ENCODE data around the gene USP40. TPM values are rescaled to one million over a fixed set of nuclear protein-coding genes. Genes with fewer than 3 reads are reported as not detected.

Gene USP40
- total RNA-seq, 1 experiment from 2014 or later, result 21.2 TPM

DNA sequence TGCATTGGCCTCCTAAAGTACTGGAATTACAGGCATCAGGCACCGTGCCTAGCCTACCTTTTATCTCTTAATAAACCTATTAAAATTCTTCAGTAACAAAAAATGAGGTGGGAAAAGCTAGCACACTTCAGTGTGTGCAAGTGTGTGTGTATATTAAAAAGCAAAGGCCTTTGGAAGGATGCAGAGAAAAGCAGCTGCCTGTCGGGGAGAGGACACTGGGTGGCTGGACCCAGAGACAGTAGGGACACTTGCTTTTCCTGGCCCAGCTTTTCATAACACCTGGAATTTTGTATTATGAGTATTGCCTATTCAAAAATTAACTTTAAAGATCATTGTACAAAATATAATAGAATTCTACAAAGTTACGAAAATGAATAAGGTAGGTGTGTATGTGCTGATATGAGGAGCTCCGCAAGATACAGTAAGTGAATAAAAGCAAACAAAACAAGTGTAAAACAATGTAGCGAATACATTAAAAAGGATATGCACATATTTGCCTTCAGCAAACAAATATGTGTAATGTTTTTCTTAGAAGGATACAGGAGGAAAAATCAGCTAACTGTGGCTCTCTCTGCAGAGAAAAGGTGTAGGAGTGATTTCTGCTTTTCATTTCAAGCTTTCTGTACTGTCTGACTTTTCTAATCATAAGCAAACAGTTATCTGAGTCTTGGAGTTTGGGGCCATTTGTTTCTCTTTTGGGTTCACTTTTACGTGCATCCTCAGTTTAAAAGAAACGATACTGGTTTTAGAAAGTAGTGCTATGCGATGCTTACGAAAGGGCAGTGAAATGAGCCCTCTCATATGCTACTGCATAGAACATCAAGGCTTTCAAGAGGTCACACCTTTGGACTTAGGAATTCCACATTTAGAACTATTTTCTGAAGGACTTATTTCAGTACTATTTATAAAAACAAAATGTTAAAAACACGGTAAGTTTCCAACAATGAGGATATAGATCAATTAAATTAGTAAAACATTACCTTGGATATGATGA lies 70.8 kb downstream of the USP40 start:
- DNase-seq (ENCODE audit: low read depth), result no peak

DNA sequence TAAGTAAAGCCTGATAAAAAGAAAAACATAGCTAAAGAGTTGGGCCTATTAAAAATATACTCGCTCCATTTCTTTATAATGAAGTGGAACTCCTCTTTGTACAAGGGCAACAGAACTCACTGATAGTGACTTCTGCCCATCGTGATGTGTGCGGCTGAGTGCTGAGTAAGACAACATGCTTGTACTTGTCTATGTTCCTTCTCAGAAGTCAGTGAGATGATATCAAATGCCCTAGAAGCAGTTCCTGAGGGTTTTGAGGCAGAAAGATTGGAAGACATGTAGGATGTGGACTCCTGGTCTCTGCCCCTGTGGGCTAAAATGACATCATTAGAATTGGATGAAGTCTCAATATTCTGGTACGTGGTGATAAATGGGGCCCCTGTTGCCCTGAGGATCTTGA lies 73.8 kb downstream of the USP40 start:
- no peak for DNase-seq (ENCODE audit: low read depth)

DNA sequence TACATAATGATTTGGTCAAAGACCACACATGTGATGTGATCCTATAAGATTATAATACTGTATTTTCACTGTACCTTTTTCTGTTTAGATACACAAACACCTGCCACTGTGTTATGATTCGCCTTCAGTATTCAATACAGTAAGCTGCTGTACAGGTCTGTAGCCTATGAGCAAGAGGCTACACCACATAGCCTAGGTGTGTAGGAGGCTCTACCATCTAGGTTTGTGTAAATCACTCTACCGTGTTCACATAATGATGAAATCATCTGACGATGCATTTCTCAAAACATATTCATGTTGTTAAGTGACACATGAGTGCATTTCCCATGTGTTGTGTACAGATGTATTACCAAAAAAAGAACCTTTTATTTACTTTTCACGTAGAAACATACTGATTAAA lies 74.5 kb downstream of the USP40 start:
- DNase-seq (ENCODE audit: low read depth), result no peak

DNA sequence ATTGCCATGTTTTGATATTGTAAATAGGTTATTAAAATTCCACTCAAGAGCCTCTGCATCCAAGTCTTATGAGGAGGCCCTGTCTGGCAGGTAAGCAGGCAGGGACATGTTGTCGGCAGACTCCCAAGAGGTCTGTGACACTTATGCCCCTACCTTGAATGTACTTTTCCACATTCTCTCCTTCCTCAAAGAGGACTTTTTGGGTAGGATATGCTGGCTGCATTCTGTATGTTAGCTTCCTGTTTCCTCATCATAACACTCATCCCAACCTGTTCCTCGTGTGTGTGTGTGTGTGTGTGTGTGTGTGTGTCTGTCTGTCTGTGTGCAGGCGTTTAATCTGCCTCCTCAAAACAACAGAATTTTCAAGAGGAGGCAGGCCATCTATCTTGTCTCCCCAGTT lies 75.3 kb downstream of the USP40 start:
- no peak for DNase-seq (ENCODE audit: low read depth)

DNA sequence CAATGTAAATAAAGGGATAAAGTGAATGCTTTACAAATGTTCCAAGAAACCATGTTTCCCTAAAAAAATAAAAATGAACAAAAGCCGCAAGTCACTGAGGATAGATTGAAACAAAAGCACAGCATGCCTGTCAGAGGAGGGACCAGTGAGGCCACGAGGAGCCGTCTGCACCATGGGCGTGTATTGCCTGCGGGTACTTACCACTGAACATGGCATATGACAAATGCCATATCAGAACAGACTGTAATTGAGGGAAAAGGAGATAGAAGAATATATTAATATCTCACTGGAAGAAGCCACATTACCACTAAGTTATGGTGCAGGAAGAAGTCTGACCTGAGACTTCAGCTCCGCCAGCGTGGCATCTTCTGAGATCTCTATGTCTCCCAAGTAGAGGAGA lies 75.8 kb downstream of the USP40 start:
- DNase-seq (ENCODE audit: low read depth), result no peak

DNA sequence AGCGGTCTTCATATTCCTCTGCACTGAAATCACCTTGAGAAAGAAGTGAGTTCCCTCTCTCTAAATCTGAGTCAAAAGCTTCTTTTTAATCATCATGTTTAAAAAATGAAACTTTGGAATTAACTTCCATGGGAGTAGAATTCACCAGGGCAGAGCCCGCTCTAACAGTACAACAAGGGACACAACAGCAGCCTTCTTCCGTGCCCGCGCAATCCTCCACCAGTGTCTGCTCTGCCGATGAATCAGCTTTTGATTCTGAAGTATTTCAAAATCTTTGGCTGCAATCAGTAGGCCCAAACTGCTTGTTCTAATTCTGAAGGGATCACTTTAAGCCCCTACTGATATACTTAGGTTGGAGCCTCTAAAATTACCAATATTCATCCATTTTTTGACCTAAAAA lies 76.9 kb downstream of the USP40 start:
- DNase-seq (ENCODE audit: low read depth), result no peak

DNA sequence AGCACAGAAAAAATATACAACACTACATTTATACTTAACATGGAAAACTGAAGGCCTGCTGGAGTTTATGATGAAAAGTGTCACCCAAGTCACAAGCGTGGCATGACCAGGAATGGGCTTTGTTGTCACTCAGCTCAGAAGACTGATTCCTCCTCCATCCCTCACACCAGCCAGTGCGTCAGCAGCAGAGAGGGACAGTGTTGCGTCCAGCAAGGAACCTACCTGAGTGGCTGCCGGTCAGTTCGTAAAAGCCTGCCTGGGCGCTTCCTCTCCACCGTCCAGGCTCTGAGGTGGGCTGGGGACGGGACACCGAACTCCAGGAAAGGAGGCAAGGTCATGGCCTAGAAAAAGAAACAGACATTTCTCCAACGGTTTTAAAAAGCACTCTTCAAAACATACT lies 77.4 kb downstream of the USP40 start:
- no peak for DNase-seq (ENCODE audit: low read depth)

DNA sequence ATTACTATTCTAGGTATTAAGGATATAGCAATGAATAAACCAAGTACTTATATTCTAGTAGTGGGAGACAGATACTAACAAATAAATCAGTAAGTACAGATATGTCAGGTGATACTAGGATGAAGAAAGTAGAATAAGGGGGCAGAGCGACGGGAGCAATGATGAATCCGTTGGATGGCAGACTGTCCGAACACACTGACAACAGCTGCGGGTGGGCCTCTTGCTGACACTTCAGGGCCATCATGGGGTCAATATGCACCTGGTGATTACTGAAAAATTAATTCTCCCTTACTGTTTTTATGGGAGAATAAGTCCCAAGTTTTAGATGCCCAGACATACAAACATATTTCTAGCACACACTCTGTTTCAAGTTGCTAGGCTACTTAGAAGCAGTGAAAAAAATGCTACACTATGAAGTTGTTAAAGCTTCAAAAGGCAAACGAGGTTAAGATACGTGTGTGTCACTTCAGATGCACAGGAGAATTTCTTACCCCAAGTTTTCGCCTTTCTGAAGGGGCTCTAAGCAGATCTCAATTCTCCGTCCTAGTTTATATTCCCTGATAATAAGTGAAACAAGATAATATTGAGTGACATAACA lies 78.7 kb downstream of the USP40 start:
- peak; percentile 57 for DNase-seq (ENCODE audit: low read depth)

DNA sequence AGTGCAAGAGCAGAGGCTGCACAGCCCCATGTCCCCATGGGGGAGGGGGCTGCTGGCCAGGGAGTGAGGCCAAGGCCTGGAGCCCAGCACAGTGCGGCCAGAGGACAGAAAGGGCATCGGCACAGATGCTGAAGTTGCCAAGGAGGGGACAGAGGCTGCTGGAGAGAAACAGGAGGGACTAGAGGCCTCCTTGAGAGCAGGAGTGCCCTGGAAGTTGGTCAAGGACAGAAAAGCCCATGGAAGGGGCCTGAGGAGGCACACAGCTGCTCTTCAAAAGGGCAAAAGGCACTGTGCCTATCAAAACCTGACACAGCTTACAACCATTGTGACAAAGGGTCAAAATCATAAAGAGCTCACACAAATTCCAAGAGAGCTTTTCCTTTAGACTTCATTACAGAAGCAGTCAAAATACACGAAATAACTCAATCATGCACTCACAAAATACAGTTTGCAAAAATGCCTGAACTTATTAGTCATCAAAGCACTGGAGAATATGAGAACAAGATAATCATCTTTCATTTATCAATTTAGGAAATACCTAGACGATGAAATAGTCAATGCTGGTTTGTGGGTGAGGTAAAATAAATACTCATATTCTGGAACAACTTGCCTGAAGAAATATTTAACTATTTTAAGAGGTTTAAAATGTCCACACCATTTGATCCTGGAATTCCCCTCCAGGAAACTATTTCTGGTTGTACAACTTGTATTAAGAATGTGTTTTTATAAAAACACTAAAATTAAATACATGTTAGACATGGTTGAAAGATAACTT lies 79.6 kb downstream of the USP40 start:
- peak; percentile 90 for DNase-seq (ENCODE audit: low read depth)

DNA sequence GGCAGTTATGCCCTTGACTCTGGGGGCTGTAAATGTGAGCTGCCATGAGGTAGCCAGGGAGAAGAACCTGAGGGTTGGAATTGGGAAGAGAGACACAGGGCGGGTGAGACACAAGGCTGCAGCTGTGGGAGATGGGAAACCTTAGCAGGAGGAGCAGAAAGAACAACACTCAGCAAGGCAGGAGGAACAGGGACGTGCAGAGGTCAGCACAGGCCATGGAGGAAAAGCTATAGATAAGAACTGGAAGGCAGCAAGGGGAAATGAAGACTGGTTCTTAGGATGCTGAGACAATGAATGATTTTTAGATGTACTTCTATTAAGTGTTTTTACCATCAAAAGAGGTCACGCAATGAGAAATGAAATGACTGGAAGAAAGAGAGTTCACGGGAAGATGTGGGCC lies 80.2 kb downstream of the USP40 start:
- no peak for DNase-seq (ENCODE audit: low read depth)

DNA sequence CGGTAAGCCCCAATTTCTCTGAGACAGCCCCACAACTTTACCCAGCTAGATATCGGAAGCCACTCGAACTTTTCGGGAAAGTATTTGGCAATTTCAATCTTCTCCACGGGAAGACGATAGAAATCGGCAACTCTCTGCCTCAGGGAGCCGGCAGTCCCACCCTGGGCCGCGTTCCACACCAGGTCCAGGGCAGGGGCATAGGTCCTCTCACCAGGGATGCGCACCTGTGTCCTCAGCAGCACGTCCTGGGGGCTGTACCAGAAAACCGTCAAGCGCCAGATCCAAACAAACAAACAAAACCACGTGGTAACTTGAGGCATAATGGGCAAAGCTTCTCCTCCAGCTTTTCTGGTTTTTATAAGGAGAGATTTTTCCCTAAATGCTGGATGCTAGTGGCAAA lies 80.9 kb downstream of the USP40 start:
- DNase-seq (ENCODE audit: low read depth), result no peak

DNA sequence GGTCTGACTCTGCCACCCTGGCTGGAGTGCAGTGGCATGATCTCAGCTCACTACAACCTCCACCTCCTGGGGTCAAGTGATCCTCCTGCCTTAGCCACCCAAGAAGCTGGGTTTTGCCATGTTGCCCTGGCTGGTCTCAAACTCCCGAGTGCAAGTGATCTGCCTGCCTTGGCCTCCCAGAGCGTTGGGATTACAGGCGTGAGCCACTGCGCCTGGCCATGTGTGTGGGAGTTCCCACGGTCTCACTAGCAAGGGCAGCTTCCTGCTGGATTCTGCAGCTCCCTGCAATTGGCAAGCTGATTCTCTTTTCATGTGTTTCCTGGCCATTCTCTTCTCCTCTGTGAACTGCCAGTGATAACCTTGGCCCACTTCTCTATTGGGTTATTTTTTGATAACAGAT lies 84.0 kb downstream of the USP40 start:
- no peak for DNase-seq (ENCODE audit: low read depth)

DNA sequence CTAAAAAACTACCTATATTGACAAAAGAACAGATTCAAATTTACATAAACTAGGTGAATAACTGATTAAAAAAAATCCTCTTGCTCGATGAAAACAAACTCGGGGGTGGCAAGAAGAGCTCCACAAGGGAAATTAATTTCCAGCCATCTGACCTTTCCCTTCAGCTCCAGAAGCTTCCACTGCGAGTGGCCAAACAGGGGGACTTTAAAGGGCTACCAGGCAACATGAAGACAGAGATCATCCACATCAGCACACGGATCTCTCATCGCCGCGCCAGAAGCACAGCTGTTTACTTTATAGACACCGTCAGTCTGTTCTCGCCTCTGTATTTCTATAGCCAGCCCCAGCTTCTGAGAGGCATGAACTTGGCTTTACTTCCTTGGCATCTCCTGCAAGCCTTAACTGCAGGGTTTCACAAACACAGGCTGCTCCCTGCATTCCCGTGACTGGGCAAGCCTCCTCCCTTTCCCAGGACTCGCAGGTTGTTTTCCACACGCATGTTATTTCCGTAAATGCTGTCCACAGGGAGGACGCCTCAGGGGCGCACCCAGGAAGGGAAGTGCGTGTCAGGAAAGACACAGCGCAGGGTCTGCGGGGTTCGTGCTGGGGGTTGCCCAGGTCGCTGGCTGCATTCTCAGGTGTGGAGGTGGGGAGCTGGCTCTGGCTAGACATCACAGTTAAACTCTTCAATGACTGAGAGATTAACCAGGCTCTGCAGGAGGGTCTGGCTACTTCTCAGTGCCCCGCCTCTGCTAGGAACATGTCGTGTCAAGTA lies 85.0 kb downstream of the USP40 start:
- no peak for DNase-seq (ENCODE audit: low read depth)

DNA sequence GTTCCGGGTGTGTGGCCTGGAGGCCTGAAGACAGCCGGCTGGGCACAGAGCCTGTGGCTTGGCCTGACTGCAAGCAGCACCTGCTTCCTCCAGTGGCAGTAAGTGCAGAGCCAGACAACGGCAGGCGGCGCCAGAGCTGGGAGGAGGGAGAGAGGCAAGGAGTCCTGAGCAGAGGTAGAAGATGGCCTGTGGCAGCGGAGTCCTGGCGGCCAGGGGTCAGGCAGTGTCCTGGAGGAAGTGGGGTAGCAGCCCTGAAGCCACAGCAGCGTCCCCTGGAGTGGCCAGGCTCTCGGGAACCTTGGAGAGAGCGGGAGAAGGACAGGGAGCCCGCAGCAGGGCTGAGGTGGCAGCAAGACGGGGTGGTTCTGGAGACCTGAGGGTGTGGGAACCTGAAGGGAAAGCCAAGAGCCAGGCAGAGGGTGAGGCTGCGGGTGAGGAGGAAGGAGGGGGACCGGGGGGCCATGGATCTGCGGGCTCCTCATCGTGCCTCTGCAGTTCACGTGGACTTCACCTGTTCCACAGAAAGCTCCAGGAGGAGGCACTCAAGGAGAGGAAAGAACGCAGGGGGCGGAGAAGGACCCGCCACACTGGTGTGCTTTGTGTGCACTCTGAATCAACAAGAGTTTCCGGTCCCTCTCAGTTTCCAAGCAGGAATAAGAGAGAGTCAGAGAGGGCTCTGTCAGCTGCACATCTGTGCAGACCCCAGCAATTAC lies 85.9 kb downstream of the USP40 start:
- peak; percentile 36 for DNase-seq (ENCODE audit: low read depth)

DNA sequence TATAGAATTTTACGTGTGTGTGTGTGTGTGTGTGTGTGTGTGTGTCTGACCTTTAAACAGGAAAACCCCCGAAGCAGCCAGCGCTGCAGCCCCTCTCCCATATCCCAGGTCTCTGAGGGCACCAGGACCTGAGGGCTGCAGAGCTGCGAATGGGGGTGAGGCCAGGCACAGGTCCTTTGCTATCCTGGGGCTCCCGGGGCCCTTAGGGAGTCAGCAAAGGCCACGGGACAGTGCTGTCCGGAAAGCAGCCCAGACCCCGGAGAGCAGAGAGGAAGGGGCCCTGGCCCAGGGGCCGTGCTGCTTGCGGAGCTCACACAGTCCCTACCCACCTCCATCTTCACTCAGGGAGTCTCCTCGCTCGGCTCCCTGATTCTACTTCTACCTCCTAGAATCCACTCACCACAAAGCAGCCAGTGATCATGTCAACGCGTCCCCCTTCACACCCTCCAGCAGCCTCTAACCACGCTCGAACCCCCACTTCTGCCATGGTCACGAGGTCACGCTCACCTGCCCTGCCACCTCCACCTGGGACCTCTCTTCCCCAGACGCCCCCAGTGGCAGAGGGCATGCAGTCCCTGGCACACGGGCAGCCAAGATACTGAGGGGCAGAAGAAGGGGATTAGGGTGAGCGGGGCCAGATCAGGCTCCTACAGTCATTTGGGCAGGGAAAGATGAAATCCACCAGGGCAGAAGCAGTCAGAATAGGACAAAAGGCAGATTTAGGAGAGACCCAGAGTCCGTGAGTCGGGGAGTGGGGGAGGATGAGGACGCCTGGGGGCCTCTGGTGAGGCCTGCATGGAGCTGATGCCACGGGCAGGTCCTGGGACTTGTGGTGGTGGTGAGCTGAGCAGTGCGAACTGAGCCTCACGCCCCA lies 86.7 kb downstream of the USP40 start:
- no peak for DNase-seq (ENCODE audit: low read depth)

DNA sequence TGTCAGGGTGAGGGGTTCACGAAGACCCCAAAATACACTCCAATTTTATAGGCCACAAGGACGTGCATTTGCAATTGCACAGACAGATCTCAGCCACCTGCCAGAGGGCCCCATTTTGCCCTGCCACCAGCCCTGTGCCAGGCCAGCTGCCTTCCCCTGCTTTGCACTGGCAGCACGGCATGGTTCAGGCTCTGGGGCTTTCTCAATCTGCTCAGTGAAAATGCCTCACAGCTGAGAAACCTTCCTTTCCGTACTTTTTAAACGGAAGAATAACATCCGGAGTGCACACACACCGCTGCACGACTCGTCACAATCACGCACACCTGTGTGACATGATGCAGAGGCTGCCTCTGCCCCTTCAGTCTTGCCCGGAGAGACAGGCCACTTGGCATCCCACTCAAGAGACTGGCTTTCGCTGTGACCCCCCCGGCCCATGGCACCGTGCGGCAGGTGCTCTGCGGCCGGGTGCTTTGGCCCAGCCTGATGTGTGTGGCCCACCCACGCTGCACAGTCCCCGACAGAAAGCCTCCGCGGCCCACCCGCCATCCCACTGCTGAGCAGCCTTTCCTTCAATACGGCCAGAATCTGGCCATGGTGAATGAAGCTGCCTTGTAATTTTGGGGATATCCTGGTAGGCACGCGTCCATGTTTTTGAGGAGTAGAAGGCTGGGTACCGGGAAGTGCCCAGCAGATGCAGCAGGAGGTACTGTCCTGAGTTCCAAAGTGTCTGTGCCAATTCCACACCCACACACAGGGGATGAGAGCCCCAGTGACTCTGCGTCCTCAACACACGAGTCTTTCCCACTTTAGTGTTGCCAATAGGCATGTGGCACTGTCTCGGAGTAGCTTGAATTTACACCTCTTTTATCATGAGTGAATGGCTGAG lies 88.8 kb downstream of the USP40 start:
- DNase-seq (ENCODE audit: low read depth), result no peak

DNA sequence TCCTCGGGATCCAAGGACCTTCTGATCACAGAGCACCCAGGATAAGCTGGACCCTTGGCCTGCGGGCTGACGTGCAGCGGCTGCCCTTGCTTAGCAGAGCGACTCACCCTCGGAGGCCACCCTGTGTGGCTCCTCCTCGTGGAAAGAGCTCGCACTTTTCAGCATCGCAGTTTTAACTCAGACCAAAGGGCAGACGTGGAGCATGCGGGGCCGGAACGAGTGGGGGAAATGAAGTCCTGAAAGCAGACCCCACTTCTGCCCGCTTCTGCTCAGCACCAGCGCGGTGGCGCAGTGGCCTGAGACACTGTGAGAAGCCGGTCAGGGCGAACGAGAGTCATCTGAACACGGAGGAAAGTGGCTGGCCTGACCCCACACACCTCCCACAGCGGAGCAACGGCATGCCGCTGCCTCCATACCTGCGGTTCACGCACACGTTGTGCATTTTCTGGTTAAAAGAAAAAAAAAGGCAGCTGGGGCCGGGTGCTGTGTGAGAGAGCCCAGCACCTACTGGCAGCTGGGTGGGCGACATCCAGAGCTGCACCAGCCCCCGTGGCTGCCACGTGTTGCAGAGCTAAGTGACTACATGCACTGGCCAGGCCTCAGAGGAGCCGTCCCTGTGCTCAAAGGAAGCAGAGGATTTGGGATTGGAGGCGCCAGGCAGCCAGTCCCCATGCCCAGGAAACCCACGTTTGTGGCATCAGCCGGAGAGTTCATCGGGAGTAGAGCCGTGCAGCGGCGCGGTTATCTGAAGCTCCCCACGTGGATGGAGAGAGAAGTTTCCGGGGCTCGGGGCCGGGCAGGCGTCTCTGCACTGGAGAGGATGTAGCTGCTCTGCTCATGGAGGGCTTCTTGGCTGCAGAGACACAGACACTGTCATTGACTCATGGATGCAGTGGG lies 89.7 kb downstream of the USP40 start:
- DNase-seq (ENCODE audit: low read depth), result no peak

DNA sequence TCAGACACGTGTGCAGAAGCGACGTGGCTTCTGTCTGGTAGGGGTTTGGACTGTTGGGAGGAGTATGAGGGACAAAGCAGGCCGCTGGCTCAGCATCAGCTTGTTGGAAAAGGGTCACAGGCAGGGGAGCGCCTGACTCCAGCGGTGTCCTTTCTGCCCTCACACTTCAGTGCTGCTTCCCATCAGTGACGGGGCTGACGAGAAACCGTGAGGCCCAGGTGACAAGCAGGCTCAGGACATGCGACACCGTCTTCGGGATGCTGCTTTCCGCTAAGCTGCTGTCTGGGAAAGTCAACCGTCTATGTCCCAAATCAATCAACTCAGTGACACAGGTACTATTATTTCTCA lies 90.5 kb downstream of the USP40 start:
- no peak for DNase-seq (ENCODE audit: low read depth)

Measured in M059J (cell line).